ENCODE measurements around the gene MYOCOS. TPM values are rescaled to one million over a fixed set of nuclear protein-coding genes. Genes with fewer than 3 reads are reported as not detected.
A peak's percentile ranks its signal among the peaks of the same experiment; 100 is the strongest.
"Not testable (repeated sequence)": the region's sequence is repeated elsewhere in the genome, so short reads cannot be mapped to it uniquely, and the experiment has no call there.

Gene MYOCOS
- total RNA-seq, 1 experiment from 2014 or later, result not detected

DNA sequence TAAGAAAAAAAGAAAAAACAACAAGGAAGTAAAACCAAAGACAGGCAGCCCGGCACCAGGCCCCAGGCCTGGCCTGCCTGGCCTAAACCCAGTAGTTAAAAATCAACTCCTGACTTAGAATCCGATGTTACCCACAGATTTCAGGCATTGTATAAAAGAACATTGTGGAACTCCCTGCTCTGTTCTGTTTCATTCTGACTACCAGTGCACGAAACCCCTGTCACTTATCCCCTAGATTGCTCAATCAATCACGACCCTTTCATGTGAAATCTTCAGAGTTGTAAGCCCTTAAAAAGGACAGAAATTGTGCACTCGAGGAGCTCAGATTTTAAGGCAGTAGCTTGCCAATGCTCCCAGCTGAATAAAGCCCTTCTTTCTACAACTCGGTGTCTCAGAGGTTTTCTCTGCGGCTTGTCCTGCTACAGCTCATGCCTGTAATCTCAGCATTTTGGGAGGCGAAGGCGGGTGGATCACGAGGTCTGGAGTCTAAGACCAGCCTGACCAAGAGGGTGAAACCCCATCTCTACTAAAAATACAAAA is 15.6 kb upstream of the MYOCOS start:
- no peaks in the 10 kb centered on the region for H3K27me3 ChIP-seq
- H3K9me3 ChIP-seq (replicated peaks), result no peaks in the 10 kb centered on the region
- no peak for DNase-seq
- no peaks in the 10 kb centered on the region for H3K36me3 ChIP-seq
- H3K4me3 ChIP-seq, result no peak overlapping the region
- H3K4me1 ChIP-seq, result no peaks in the 10 kb centered on the region
- no peak overlapping the region for H3K27ac ChIP-seq

DNA sequence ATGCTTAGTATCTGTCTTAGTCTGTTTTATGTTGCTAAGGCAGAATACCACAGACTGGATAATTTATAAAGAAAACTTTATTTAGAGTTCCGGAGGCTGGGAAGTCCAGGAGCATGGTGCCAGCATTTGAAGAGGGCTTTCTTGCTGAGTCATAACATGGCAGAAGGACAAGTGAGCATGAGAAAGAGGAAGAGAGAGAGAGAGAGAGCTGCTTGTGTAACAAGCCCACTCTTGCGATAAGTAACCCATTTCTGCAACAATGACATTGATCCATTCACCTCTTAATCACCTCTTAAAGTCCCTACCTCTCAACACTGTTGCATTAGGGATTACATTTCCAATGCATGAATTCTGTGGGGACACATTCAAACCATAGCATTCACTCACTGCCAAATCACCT is 11.7 kb upstream of the MYOCOS start:
- Histone ChIP-seq H3K36me3 (no peaks in the 10 kb centered on the region), H3K27ac (no peak overlapping the region), H3K4me1 (no peaks in the 10 kb centered on the region), H3K4me3 (no peak overlapping the region), H3K9me3 (replicated peaks) (no peaks in the 10 kb centered on the region), H3K27me3 (no peaks in the 10 kb centered on the region)
- DNase-seq, result no peak

DNA sequence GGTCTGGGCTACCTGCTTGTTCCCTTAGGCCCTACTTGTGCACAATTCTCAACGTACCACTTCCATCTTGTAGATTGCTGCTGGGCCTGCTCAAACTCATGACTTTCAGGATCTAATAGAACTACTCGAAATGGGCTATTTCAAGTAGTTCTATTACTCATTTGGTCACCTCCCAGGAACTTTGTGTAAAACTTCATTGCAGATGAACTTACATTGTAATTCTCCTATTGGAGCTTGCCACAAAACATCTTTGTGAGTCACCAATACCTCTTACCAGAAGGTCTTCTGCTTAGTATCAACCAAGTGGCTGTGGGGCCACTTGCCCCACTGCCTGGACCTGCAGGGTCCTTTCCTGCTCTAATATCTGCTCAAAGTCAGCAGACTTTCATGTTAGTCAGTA is 10.7 kb upstream of the MYOCOS start:
- H3K27ac ChIP-seq, result no peak overlapping the region
- no peaks in the 10 kb centered on the region for H3K27me3 ChIP-seq
- no peak overlapping the region for H3K4me3 ChIP-seq
- H3K9me3 ChIP-seq (replicated peaks), result no peaks in the 10 kb centered on the region
- no peaks in the 10 kb centered on the region for H3K36me3 ChIP-seq
- H3K4me1 ChIP-seq, result no peaks in the 10 kb centered on the region
- DNase-seq, result no peak

- no peaks in the 10 kb centered on the region for H3K9me3 ChIP-seq (replicated peaks)
- H3K4me1 ChIP-seq, result no peaks in the 10 kb centered on the region
- no peaks in the 10 kb centered on the region for H3K36me3 ChIP-seq
- no peaks in the 10 kb centered on the region for H3K27me3 ChIP-seq
- DNase-seq, result no peak
- no peak overlapping the region for H3K27ac ChIP-seq
- no peak overlapping the region for H3K4me3 ChIP-seq
These were observed 8.8 kb upstream of the MYOCOS start for GRCh38 chr1:171613282-171613681.

DNA sequence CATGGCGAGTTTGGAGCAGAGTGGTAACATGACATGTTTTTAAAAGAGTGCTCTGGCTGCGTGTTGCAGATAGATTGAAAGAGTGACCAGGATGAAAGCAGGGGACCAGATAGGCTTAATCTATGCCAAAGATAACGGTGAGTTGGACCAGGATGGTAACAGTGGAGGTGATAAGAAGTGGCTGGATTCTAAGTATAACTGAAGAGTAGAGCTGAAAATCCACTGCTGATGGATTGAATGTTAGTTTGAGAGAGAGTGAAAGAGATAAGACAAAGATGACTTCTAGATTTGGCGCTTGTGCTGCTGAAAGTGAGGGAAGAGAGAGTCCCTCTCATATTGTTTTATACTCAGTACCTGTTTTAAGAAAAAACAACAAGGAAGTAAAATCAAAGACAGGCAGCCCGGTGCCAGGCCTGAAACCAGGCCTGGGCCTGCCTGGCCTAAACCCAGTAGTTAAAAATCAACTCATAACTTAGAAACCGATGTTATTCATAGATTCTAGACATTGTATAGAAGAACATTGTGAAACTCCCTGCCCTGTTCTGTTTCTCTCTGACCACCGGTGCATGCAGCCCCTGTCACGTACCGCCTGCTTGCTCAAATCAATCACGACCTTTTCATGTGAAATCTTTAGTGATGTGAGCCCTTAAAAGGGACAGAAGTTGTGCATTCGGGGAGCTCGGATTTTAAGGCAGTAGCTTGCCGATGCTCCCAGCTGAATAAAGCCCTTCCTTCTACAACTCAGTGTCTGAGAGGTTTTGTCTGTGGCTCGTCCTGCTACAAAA is 6.7 kb upstream of the MYOCOS start:
- not testable (repeated sequence) for DNase-seq, H3K4me3 ChIP-seq, H3K36me3 ChIP-seq

GRCh38 chr1:171616586-171616985 is 5.5 kb upstream of the MYOCOS start:
- no peaks in the 10 kb centered on the region for H3K36me3 ChIP-seq
- DNase-seq, result no peak
- no peaks in the 10 kb centered on the region for H3K4me1 ChIP-seq
- H3K9me3 ChIP-seq (replicated peaks), result no peaks in the 10 kb centered on the region
- no peaks in the 10 kb centered on the region for H3K27me3 ChIP-seq
- H3K27ac ChIP-seq, result no peak overlapping the region
- no peak overlapping the region for H3K4me3 ChIP-seq

More for the DNA sequence above, 6.7 kb upstream of the MYOCOS start:
- not testable (repeated sequence) for H3K9me3 ChIP-seq (replicated peaks); H3K27ac ChIP-seq; H3K27me3 ChIP-seq; H3K4me1 ChIP-seq

GRCh38 chr1:171623651-171624331 is 1.7 kb downstream of the MYOCOS start:
- no peak for DNase-seq
- Histone ChIP-seq H3K9me3 (replicated peaks) (no peaks in the 10 kb centered on the region), H3K4me1 (no peaks in the 10 kb centered on the region), H3K27ac (no peak overlapping the region), H3K4me3 (no peak overlapping the region), H3K27me3 (no peaks in the 10 kb centered on the region), H3K36me3 (no peaks in the 10 kb centered on the region)

- Histone ChIP-seq H3K27me3 (no peaks in the 10 kb centered on the region), H3K9me3 (replicated peaks) (no peaks in the 10 kb centered on the region), H3K36me3 (no peaks in the 10 kb centered on the region), H3K27ac (no peak overlapping the region), H3K4me1 (no peaks in the 10 kb centered on the region), H3K4me3 (no peak overlapping the region)
- DNase-seq, result no peak
These were observed 3.2 kb downstream of the MYOCOS start for GRCh38 chr1:171625225-171625624.

- Histone ChIP-seq H3K36me3 (no peaks in the 10 kb centered on the region), H3K27ac (no peak overlapping the region), H3K27me3 (no peaks in the 10 kb centered on the region), H3K4me3 (no peak overlapping the region), H3K4me1 (no peaks in the 10 kb centered on the region), H3K9me3 (replicated peaks) (no peaks in the 10 kb centered on the region)
- DNase-seq, result no peak
These were observed 5.0 kb downstream of the MYOCOS start for GRCh38 chr1:171627020-171627419.

DNA sequence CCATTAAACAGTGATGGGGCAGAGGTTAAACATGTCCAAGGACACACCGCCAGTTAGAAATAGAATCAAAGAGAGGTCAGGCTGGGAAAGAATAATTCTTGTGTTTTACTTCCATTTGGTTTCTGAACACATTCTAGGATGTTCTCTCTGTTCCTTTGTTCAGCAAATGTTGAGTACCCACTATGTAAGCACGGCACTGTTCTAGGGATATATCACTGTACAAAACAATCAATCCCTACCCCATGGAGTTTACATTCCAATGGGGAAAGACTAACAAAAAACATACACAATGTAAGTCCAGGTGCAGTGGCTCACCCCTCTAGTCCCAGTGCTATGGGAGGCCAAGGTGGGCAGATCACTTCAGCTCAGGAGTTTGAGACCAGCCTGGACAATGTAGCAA is 6.2 kb downstream of the MYOCOS start:
- Histone ChIP-seq H3K27me3 (no peaks in the 10 kb centered on the region), H3K36me3 (no peaks in the 10 kb centered on the region), H3K4me3 (no peak overlapping the region), H3K27ac (no peak overlapping the region), H3K9me3 (replicated peaks) (no peaks in the 10 kb centered on the region), H3K4me1 (no peaks in the 10 kb centered on the region)
- DNase-seq, result no peak

DNA sequence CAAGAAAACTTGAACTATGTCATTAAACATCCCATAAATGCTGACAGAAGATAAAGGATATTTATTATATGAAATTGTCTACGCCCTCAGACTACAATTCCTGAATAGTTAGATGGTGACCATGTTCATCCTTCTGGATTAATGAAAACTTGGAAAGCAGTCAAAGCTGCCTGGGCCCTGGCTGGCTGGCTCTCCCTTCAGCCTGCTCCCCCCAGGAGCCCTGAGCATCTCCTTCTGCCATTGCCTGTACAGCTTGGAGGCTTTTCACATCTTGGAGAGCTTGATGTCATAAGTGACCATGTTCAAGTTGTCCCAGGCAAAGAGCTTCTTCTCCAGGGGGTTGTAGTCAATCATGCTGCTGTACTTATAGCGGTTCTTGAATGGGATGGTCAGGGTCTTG is 13.6 kb downstream of the MYOCOS start:
- no peaks in the 10 kb centered on the region for H3K9me3 ChIP-seq (replicated peaks)
- no peaks in the 10 kb centered on the region for H3K36me3 ChIP-seq
- no peak overlapping the region for H3K27ac ChIP-seq
- no peaks in the 10 kb centered on the region for H3K27me3 ChIP-seq
- no peak for DNase-seq
- no peaks in the 10 kb centered on the region for H3K4me1 ChIP-seq
- H3K4me3 ChIP-seq, result no peak overlapping the region

- Histone ChIP-seq H3K9me3 (replicated peaks) (no peaks in the 10 kb centered on the region), H3K4me1 (no peaks in the 10 kb centered on the region), H3K27ac (no peak overlapping the region), H3K27me3 (no peaks in the 10 kb centered on the region), H3K4me3 (no peak overlapping the region), H3K36me3 (no peaks in the 10 kb centered on the region)
- peak in 1 of 2 experiments; percentile 19 for DNase-seq
These were observed 14.1 kb downstream of the MYOCOS start for GRCh38 chr1:171636141-171636540.

GRCh38 chr1:171637928-171638576 is 16.0 kb downstream of the MYOCOS start:
- Histone ChIP-seq H3K4me3 (no peak overlapping the region), H3K27ac (no peak overlapping the region), H3K36me3 (no peaks in the 10 kb centered on the region), H3K4me1 (no peaks in the 10 kb centered on the region), H3K9me3 (replicated peaks) (no peaks in the 10 kb centered on the region), H3K27me3 (no peaks in the 10 kb centered on the region)
- no peak for DNase-seq

GRCh38 chr1:171640225-171640624 is 18.2 kb downstream of the MYOCOS start:
- Histone ChIP-seq H3K4me1 (no peaks in the 10 kb centered on the region), H3K4me3 (no peak overlapping the region), H3K9me3 (replicated peaks) (no peaks in the 10 kb centered on the region), H3K27me3 (no peaks in the 10 kb centered on the region), H3K27ac (no peak overlapping the region), H3K36me3 (no peaks in the 10 kb centered on the region)
- DNase-seq, result no peak
